Endothelial cell of hepatic sinusoid (primary cell): ENCODE results near the gene HORMAD1.
"Not testable (repeated sequence)": the region's sequence is repeated elsewhere in the genome, so short reads cannot be mapped to it uniquely, and the experiment has no call there.

Experiments used
- in situ Hi-C: cut with HindIII; loops from 2 replicates; pipeline ENCODE4 v1.10.0; 2017; ENCODE audit warnings: low sequenced_read_pairs

The HORMAD1 gene

GRCh38 chr1:150720703-150721102 is at the start of gene HORMAD1:
Gene HORMAD1 (minus strand): TSS chr1:150720895. CDS start chr1:150719505, 1,390 bp downstream.
- in situ Hi-C loops: loop anchor here (5.0 kb wide), 2 partner anchors 38 to 57 kb away; no protein-coding TSS in a partner anchor

GRCh38 chr1:150767704-150768103 is 47.0 kb upstream of the HORMAD1 start:
- in situ Hi-C loops: not testable (repeated sequence)

GRCh38 chr1:150765977-150766301 is 45.2 kb upstream of the HORMAD1 start:
- in situ Hi-C loops: not testable (repeated sequence)

- in situ Hi-C loops: no loop called here
Measured at GRCh38 chr1:150765296-150765976, 44.7 kb upstream of the HORMAD1 start, which contains the start of gene CTSS. Gene CTSS (minus strand): TSS chr1:150765778. CDS start chr1:150764763, 1,015 bp downstream.

- in situ Hi-C loops: no loop called here
Measured at GRCh38 chr1:150764617-150765101, 44.0 kb upstream of the HORMAD1 start.

- in situ Hi-C loops: no loop called here
Measured at GRCh38 chr1:150763018-150763417, 42.3 kb upstream of the HORMAD1 start.

GRCh38 chr1:150762552-150762951 is 41.9 kb upstream of the HORMAD1 start:
- in situ Hi-C loops: no loop called here

- in situ Hi-C loops: no loop called here
Measured at GRCh38 chr1:150761801-150762200, 41.1 kb upstream of the HORMAD1 start.

- in situ Hi-C loops: no loop called here
Measured at GRCh38 chr1:150760013-150760412, 39.3 kb upstream of the HORMAD1 start.

- in situ Hi-C loops: no loop called here
Measured at GRCh38 chr1:150753416-150753815, 32.7 kb upstream of the HORMAD1 start.

GRCh38 chr1:150751443-150751842 is 30.7 kb upstream of the HORMAD1 start:
- in situ Hi-C loops: no loop called here

- in situ Hi-C loops: no loop called here
Measured at GRCh38 chr1:150749720-150750311, 29.1 kb upstream of the HORMAD1 start.

- in situ Hi-C loops: no loop called here
Measured at GRCh38 chr1:150748878-150749719, 28.4 kb upstream of the HORMAD1 start.

- in situ Hi-C loops: no loop called here
Measured at GRCh38 chr1:150730130-150730721, 9.5 kb upstream of the HORMAD1 start.

- in situ Hi-C loops: loop anchor here (5.0 kb wide), 2 partner anchors 42 to 53 kb away; no protein-coding TSS in a partner anchor
Measured at GRCh38 chr1:150724336-150724735, 3.6 kb upstream of the HORMAD1 start.

GRCh38 chr1:150720098-150720497 is 597 bp downstream of the HORMAD1 start:
- in situ Hi-C loops: loop anchor here (5.0 kb wide), 2 partner anchors 38 to 57 kb away; no protein-coding TSS in a partner anchor

- in situ Hi-C loops: no loop called here
Measured at GRCh38 chr1:150718225-150718891, 2.3 kb downstream of the HORMAD1 start.

- in situ Hi-C loops: not testable (repeated sequence)
Measured at GRCh38 chr1:150709031-150709430, 11.7 kb downstream of the HORMAD1 start.

GRCh38 chr1:150708595-150708994 is 12.1 kb downstream of the HORMAD1 start:
- in situ Hi-C loops: no loop called here

- in situ Hi-C loops: no loop called here
Measured at GRCh38 chr1:150706091-150706490, 14.6 kb downstream of the HORMAD1 start.
